Brain microvascular endothelial cell (primary cell): ENCODE data around the gene NT5C1B.

Source experiments
- DNase-seq: peaks from one replicate; pipeline ENCODE4 v3.0.0-alpha.2; 2020
- H3K27ac ChIP-seq: fragments of 250-450 bp; sonication (Bioruptor Pico); 2 replicates; pipeline ENCODE4 v1.5.1; 2020; ENCODE audit warnings: mild to moderate bottlenecking, moderate library complexity
- H3K27me3 ChIP-seq: fragments of 250-450 bp; sonication (Bioruptor Pico); replicated peaks from 2 replicates; pipeline ENCODE4 v1.5.1; 2020; ENCODE audit warnings: mild to moderate bottlenecking
- H3K36me3 ChIP-seq: fragments of 250-450 bp; sonication (Bioruptor Pico); replicated peaks from 2 replicates; pipeline ENCODE4 v1.5.1; 2020; ENCODE audit warnings: mild to moderate bottlenecking
- H3K4me3 ChIP-seq: 2 replicates; pipeline ENCODE4 v1.5.1; 2011; ENCODE audit warnings: low read depth, mild to moderate bottlenecking, control low read depth, low read length, moderate library complexity
- in situ Hi-C: cut with HindIII; loops from 2 replicates; pipeline ENCODE4 v1.10.0; 2017; ENCODE audit warnings: low sequenced_read_pairs, low pct_ligation_motif_present
- TF ChIP-seq, protein P1 (sequence below): IDR thresholded peaks from 2 replicates; pipeline ENCODE4 v1.5.1; 2011; ENCODE audit warnings: low read depth, mild to moderate bottlenecking, moderate library complexity, low read length, control low read depth, inconsistent platforms; ENCODE audit errors: missing control alignments

The NT5C1B gene

DNA sequence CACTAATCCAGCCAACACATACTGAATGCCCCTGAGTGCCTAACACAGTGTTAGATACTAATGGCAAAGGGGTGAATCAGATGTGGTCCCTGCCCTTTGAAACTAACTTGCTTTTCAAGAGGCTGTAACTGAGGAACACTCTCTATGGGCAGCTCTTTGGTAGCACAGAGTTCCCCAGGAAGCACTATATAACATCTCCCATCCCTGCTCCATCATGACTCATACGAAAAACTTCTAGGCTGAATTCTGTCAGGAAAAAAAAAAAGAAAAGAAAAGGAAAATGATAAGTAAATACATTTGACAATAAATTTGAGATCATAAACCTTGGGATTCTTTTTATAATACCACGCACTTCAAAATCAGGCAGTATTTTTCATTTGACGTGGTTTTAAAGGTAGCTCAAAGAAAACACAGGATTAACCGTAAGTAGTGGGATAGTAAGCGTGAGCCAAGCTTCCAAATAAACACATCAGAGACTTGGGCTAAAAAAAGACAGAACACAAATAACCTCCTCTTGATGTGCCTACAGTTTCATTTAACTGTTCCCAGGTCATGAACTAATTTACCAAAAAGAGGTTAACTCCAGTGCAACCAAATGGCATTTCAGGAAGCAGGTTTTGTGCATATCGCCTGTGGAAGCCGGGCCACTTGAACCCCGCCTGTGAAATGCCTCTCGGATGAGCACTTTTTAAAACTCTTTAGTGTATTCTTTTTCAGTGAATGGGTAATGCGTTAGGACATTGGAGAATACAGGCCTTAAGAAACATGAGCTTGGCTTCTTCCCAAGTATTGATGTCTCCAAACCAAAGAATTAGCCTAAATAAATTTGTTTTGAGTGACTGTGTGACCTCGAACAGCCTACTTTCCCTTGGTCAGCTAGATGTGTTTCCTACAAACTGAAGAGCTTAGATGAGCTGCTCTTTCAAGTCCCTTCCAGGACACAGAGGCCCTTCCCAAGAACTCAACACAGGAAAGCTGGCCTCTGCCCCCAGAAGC lies 71.0 kb downstream of the NT5C1B start:
- Histone ChIP-seq H3K27ac (peak overlapping the region; percentile 67), H3K4me3 (no peak overlapping the region), H3K36me3 (no peaks in the 10 kb centered on the region), H3K27me3 (no peaks in the 10 kb centered on the region)
- TF ChIP-seq, protein P1, sequence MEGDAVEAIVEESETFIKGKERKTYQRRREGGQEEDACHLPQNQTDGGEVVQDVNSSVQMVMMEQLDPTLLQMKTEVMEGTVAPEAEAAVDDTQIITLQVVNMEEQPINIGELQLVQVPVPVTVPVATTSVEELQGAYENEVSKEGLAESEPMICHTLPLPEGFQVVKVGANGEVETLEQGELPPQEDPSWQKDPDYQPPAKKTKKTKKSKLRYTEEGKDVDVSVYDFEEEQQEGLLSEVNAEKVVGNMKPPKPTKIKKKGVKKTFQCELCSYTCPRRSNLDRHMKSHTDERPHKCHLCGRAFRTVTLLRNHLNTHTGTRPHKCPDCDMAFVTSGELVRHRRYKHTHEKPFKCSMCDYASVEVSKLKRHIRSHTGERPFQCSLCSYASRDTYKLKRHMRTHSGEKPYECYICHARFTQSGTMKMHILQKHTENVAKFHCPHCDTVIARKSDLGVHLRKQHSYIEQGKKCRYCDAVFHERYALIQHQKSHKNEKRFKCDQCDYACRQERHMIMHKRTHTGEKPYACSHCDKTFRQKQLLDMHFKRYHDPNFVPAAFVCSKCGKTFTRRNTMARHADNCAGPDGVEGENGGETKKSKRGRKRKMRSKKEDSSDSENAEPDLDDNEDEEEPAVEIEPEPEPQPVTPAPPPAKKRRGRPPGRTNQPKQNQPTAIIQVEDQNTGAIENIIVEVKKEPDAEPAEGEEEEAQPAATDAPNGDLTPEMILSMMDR, result no peak
- peak; percentile 55 for DNase-seq
- in situ Hi-C loops, result no loop called here

DNA sequence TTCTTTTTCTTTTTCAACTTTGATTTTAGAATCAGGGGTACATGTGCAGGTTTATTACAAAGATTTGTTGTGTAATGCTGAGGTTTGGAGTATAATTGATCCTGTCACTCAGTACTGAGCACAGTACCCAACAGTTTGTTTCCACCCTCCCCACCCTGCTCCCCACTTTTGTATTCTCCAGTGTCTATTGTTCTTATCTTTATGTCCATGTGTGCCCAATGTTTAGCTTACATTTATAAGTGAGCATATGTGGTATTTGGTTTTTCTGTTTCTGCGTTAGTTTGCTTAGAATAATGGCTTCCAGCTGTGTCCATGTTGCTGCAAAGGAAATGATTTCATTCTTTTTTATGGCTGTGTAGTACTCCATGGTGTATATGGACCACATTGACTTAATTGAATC lies 72.0 kb downstream of the NT5C1B start:
- TF ChIP-seq, protein P1, result no peak
- H3K27ac ChIP-seq, result no peak overlapping the region
- DNase-seq, result no peak
- H3K27me3 ChIP-seq, result no peaks in the 10 kb centered on the region
- in situ Hi-C loops, result no loop called here
- no peaks in the 10 kb centered on the region for H3K36me3 ChIP-seq
- H3K4me3 ChIP-seq, result no peak overlapping the region

DNA sequence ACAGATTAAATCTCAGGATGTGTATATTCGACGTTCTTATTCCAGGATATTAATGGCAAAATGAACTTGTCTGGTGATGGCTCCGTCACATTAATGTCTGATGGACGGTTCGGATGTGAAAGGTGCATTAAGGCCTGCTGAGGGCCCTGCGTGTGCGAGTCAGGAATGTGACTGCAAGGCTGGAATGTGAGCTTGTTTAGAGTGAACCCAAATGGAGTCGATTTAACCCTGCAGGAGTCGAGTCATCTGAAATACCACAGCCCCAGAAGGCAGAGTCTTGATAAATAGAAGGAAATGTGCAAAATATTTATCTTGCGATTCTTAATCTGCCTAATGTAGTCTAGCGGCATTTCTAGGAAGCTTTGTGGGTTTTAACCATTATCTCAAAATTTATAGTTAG lies 73.3 kb downstream of the NT5C1B start:
- in situ Hi-C loops, result no loop called here
- Histone ChIP-seq H3K36me3 (no peaks in the 10 kb centered on the region), H3K4me3 (no peak overlapping the region), H3K27ac (peak overlapping the region; percentile 80), H3K27me3 (no peaks in the 10 kb centered on the region)
- TF ChIP-seq, protein P1, result no peak
- DNase-seq, result peak; percentile 80

DNA sequence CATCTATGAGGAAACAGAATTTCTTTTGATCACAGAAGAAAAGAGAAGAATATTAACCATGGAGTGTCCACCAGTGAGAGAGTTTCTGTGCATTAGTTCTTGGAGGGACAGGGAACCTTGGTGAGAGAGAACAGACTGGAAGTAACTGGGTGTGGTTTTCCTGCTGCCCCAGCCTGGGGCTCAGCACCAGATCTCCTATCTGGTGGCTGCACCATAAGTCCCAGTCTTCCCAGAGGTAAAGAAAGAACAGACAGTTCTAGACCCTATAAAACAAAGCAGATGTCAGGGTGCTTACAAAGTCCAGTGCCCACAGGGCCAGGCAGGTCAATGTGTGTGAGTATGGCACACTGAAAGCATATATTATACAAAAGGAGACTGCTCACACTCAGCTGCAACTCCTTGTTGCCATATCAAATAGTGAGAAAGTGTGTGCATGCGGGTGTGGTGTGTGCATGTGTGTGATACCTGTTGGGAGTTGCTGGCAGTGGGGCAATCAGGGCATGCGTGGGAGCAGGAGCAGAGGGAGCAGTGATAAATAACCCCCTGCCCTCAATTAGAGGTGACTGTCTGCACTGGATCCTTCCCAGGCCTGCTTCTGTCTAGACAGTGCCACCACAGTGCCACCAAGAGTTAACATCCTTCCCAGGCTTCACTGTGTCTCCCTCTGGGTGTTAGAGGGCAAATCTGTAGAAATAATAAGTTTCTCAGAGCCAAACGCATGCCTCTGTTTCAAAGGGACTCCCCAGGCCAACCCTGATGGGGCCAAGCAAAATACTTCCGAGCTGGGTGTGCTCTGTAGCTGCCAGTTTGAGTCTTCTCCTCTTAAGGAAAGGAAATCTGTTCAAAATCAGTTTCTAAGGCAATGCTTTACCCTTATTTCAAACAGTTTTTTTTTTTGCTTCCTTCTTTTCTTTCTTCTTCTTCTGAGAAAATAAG lies 74.6 kb downstream of the NT5C1B start:
- TF ChIP-seq, protein P1, result no peak
- H3K27me3 ChIP-seq, result no peaks in the 10 kb centered on the region
- peak overlapping the region; percentile 80 for H3K27ac ChIP-seq
- H3K36me3 ChIP-seq, result no peaks in the 10 kb centered on the region
- no peak overlapping the region for H3K4me3 ChIP-seq
- in situ Hi-C loops, result no loop called here
- DNase-seq, result no peak
